GM23338 (cell line): ENCODE data around the gene TMSB15C. TPM values are rescaled to one million over a fixed set of nuclear protein-coding genes. Genes with fewer than 3 reads are reported as not detected.

ENCODE experiments used
- ATAC-seq: fragments of 200-7000 bp; cut with Tn5 transposase; 3 replicates; pipeline ENCODE4 v1.9.1; 2020
- DNase-seq: peaks from one replicate; pipeline ENCODE4 v3.0.0-alpha.2; 2015; ENCODE audit warnings: low spot score
- H2AFZ ChIP-seq: fragments of 200-600 bp; sonication (generic); 2 replicates; pipeline ENCODE4 v1.8.0; 2016; ENCODE audit warnings: antibody characterized with exemption, mild to moderate bottlenecking, moderate library complexity
- H3F3A ChIP-seq: fragments of 200-600 bp; sonication (generic); replicated peaks from 2 replicates; pipeline ENCODE4 v1.8.0; 2017; ENCODE audit warnings: antibody characterized with exemption, mixed run types, low read depth
- H3K27ac ChIP-seq: fragments of 200-600 bp; sonication (generic); 2 replicates; pipeline ENCODE4 v1.6.1; 2016; ENCODE audit warnings: low read depth
- H3K27me3 ChIP-seq: fragments of 200-600 bp; sonication (generic); 2 replicates; pipeline ENCODE4 v1.8.0; 2016; ENCODE audit warnings: mild to moderate bottlenecking, mixed run types, moderate library complexity; ENCODE audit not compliant: insufficient read depth
- H3K36me3 ChIP-seq: fragments of 200-600 bp; sonication (generic); 2 replicates; pipeline ENCODE4 v1.8.0; 2016; ENCODE audit warnings: mild to moderate bottlenecking; ENCODE audit not compliant: insufficient read depth
- H3K4me1 ChIP-seq: fragments of 200-600 bp; sonication (generic); 2 replicates; pipeline ENCODE4 v1.8.0; 2016; ENCODE audit warnings: mild to moderate bottlenecking, moderate library complexity; ENCODE audit not compliant: insufficient read depth
- H3K4me2 ChIP-seq: fragments of 200-600 bp; sonication (generic); 2 replicates; pipeline ENCODE4 v1.7.1; 2017; ENCODE audit warnings: mixed run types
- H3K4me3 ChIP-seq: fragments of 200-600 bp; sonication (generic); 2 replicates; pipeline ENCODE4 v1.6.1; 2016; ENCODE audit warnings: mixed run types
- H3K79me2 ChIP-seq: fragments of 200-600 bp; sonication (generic); replicated peaks from 2 replicates; pipeline ENCODE4 v1.8.0; 2017; ENCODE audit warnings: mild to moderate bottlenecking; ENCODE audit not compliant: insufficient read depth
- H3K9me2 ChIP-seq: fragments of 200-600 bp; sonication (generic); 2 replicates; pipeline ENCODE4 v1.8.0; 2017; ENCODE audit not compliant: insufficient read depth
- H4K20me1 ChIP-seq: fragments of 200-600 bp; sonication (generic); replicated peaks from 2 replicates; pipeline ENCODE4 v1.8.0; 2017; ENCODE audit warnings: mild to moderate bottlenecking; ENCODE audit not compliant: insufficient read depth
- H3K27ac Mint-ChIP-seq: 2 replicates; pipeline ENCODE4 v1.8.0; 2020; ENCODE audit warnings: inconsistent platforms, mild to moderate bottlenecking, moderate library complexity, mixed read lengths
- H3K27me3 Mint-ChIP-seq: 3 replicates; pipeline ENCODE4 v1.8.0; 2022; ENCODE audit warnings: low read depth, mild to moderate bottlenecking, moderate library complexity, mixed read lengths, inconsistent platforms; ENCODE audit not compliant: insufficient read depth, poor library complexity
- H3K36me3 Mint-ChIP-seq: 3 replicates; pipeline ENCODE4 v1.8.0; 2021; ENCODE audit warnings: low read depth, mild to moderate bottlenecking, inconsistent platforms, moderate library complexity, mixed read lengths
- H3K4me1 Mint-ChIP-seq: 3 replicates; pipeline ENCODE4 v1.8.0; 2020; ENCODE audit warnings: mild to moderate bottlenecking, inconsistent platforms, mixed read lengths
- H3K4me3 Mint-ChIP-seq: 3 replicates; pipeline ENCODE4 v1.8.0; 2021; ENCODE audit warnings: moderate library complexity, mild to moderate bottlenecking, inconsistent platforms, mixed read lengths
- H3K9me3 Mint-ChIP-seq: 3 replicates; pipeline ENCODE4 v1.8.0; 2020; ENCODE audit warnings: moderate library complexity, mild to moderate bottlenecking, inconsistent platforms, mixed read lengths
- CREB1 ChIP-seq: fragments of 250-450 bp; sonication (Bioruptor Pico); IDR thresholded peaks from 2 replicates; pipeline ENCODE4 v1.5.0; 2020; ENCODE audit warnings: low read depth, mild to moderate bottlenecking, moderate library complexity
- ETS1 ChIP-seq: IDR thresholded peaks from 2 replicates; pipeline ENCODE4 v1.6.1; 2016; ENCODE audit warnings: antibody characterized with exemption
- EZH2 ChIP-seq: fragments of 200-600 bp; sonication (generic); IDR thresholded peaks from one replicate; pipeline ENCODE4 v1.8.0; 2017; ENCODE audit warnings: antibody characterized with exemption, mild to moderate bottlenecking, low read depth; ENCODE audit not compliant: unreplicated experiment
- JUNB ChIP-seq: IDR thresholded peaks from one replicate; pipeline ENCODE4 v1.6.1; 2016; ENCODE audit warnings: antibody characterized with exemption; ENCODE audit not compliant: unreplicated experiment
- NANOG ChIP-seq: IDR thresholded peaks from 2 replicates; pipeline ENCODE4 v1.6.1; 2016; ENCODE audit warnings: antibody characterized with exemption, borderline replicate concordance
- POLR2AphosphoS5 ChIP-seq: IDR thresholded peaks from 2 replicates; pipeline ENCODE4 v1.6.1; 2016; ENCODE audit warnings: antibody characterized with exemption, low read depth
- REST ChIP-seq: IDR thresholded peaks from one replicate; pipeline ENCODE4 v1.6.1; 2018; ENCODE audit warnings: antibody characterized with exemption; ENCODE audit not compliant: unreplicated experiment
- STAT1 ChIP-seq: IDR thresholded peaks from one replicate; pipeline ENCODE4 v1.6.1; 2016; ENCODE audit warnings: antibody characterized with exemption; ENCODE audit not compliant: unreplicated experiment
- ZNF114 ChIP-seq: fragments of 250-450 bp; sonication (Bioruptor Pico); IDR thresholded peaks from 2 replicates; pipeline ENCODE4 v1.5.0; 2020; ENCODE audit warnings: mild to moderate bottlenecking, moderate library complexity
- polyA plus RNA-seq: library from polyadenylated mRNA; unstranded; fragments of >200 nt; fragmentation: Nextera tagmentation; extraction: Ambion mirVana; gene quantifications from 2 replicates; pipeline ENCODE4 v1.2.1, GENCODE V29; 2016
- total RNA-seq: library from RNA; depleted of rRNA; stranded (reverse); fragments of >200 nt; shearing (Covaris generic); gene quantifications from 2 replicates; pipeline ENCODE4 v1.2.3, GENCODE V29; 2014
- TF ChIP-seq, protein P1 (sequence below): fragments of 250-450 bp; sonication (Bioruptor Pico); IDR thresholded peaks from 2 replicates; pipeline ENCODE4 v1.5.0; 2020; ENCODE audit warnings: mild to moderate bottlenecking, moderate library complexity

Gene TMSB15C
- total and polyA plus RNA-seq, 2 experiments from 2014 or later = 1.1 to 3.9 TPM

GRCh38 chrX:104085477-104085876, 9.4 kb upstream of the TMSB15C start:
- DNase-seq = no peak
- Histone ChIP-seq H3K9me2 (no peaks in the 10 kb centered on the region), H3K4me3 (no peak overlapping the region), H2AFZ (no peak overlapping the region), H3K27me3 (no peaks in the 10 kb centered on the region), H3K36me3 (no peaks in the 10 kb centered on the region), H3F3A (no peaks in the 10 kb centered on the region), H3K4me2 (no peak overlapping the region), H3K79me2 (no peaks in the 10 kb centered on the region), H3K4me1 (no peaks in the 10 kb centered on the region), H4K20me1 (no peaks in the 10 kb centered on the region), H3K27ac (no peak overlapping the region)
- Mint-ChIP-seq H3K9me3 (no peaks in the 10 kb centered on the region), H3K36me3 (no peaks in the 10 kb centered on the region), H3K4me3 (no peak overlapping the region), H3K4me1 (no peaks in the 10 kb centered on the region), H3K27ac (no peak overlapping the region), H3K27me3 (no peaks in the 10 kb centered on the region)
- no peak for ATAC-seq
- TF ChIP-seq CREB1 (CRISPR knock-in tag) (no peak), NANOG (no peak), EZH2 (no peak), POLR2AphosphoS5 (no peak), ZNF114 (no peak), JUNB (no peak), ETS1 (no peak), REST (no peak), STAT1 (no peak)

GRCh38 chrX:104084534-104085277, 8.7 kb upstream of the TMSB15C start:
- no peaks in the 10 kb centered on the region for H3K9me3 Mint-ChIP-seq
- Histone ChIP-seq H4K20me1 (no peaks in the 10 kb centered on the region), H3K27me3 (no peaks in the 10 kb centered on the region), H3K79me2 (no peaks in the 10 kb centered on the region), H3K27ac (no peak overlapping the region), H3K4me3 (no peak overlapping the region), H2AFZ (no peak overlapping the region), H3K4me1 (no peaks in the 10 kb centered on the region), H3K9me2 (no peaks in the 10 kb centered on the region), H3K4me2 (no peak overlapping the region), H3F3A (no peaks in the 10 kb centered on the region), H3K36me3 (no peaks in the 10 kb centered on the region)
- DNase-seq = no peak
- no peak for ATAC-seq
- no peaks in the 10 kb centered on the region for H3K36me3 Mint-ChIP-seq
- no peak overlapping the region for H3K27ac Mint-ChIP-seq
- no peaks in the 10 kb centered on the region for H3K4me1 Mint-ChIP-seq
- no peak overlapping the region for H3K4me3 Mint-ChIP-seq
- no peaks in the 10 kb centered on the region for H3K27me3 Mint-ChIP-seq
- TF ChIP-seq STAT1 = no peak
- TF ChIP-seq, protein P1, sequence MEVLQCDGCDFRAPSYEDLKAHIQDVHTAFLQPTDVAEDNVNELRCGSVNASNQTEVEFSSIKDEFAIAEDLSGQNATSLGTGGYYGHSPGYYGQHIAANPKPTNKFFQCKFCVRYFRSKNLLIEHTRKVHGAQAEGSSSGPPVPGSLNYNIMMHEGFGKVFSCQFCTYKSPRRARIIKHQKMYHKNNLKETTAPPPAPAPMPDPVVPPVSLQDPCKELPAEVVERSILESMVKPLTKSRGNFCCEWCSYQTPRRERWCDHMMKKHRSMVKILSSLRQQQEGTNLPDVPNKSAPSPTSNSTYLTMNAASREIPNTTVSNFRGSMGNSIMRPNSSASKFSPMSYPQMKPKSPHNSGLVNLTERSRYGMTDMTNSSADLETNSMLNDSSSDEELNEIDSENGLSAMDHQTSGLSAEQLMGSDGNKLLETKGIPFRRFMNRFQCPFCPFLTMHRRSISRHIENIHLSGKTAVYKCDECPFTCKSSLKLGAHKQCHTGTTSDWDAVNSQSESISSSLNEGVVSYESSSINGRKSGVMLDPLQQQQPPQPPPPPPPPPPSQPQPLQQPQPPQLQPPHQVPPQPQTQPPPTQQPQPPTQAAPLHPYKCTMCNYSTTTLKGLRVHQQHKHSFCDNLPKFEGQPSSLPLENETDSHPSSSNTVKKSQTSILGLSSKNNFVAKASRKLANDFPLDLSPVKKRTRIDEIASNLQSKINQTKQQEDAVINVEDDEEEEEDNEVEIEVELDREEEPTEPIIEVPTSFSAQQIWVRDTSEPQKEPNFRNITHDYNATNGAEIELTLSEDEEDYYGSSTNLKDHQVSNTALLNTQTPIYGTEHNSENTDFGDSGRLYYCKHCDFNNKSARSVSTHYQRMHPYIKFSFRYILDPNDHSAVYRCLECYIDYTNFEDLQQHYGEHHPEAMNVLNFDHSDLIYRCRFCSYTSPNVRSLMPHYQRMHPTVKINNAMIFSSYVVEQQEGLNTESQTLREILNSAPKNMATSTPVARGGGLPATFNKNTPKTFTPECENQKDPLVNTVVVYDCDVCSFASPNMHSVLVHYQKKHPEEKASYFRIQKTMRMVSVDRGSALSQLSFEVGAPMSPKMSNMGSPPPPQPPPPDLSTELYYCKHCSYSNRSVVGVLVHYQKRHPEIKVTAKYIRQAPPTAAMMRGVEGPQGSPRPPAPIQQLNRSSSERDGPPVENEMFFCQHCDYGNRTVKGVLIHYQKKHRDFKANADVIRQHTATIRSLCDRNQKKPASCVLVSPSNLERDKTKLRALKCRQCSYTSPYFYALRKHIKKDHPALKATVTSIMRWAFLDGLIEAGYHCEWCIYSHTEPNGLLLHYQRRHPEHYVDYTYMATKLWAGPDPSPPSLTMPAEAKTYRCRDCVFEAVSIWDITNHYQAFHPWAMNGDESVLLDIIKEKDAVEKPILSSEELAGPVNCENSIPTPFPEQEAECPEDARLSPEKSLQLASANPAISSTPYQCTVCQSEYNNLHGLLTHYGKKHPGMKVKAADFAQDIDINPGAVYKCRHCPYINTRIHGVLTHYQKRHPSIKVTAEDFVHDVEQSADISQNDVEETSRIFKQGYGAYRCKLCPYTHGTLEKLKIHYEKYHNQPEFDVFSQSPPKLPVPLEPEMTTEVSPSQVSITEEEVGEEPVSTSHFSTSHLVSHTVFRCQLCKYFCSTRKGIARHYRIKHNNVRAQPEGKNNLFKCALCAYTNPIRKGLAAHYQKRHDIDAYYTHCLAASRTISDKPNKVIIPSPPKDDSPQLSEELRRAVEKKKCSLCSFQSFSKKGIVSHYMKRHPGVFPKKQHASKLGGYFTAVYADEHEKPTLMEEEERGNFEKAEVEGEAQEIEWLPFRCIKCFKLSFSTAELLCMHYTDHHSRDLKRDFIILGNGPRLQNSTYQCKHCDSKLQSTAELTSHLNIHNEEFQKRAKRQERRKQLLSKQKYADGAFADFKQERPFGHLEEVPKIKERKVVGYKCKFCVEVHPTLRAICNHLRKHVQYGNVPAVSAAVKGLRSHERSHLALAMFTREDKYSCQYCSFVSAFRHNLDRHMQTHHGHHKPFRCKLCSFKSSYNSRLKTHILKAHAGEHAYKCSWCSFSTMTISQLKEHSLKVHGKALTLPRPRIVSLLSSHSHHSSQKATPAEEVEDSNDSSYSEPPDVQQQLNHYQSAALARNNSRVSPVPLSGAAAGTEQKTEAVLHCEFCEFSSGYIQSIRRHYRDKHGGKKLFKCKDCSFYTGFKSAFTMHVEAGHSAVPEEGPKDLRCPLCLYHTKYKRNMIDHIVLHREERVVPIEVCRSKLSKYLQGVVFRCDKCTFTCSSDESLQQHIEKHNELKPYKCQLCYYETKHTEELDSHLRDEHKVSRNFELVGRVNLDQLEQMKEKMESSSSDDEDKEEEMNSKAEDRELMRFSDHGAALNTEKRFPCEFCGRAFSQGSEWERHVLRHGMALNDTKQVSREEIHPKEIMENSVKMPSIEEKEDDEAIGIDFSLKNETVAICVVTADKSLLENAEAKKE (CRISPR knock-in tag) = no peak
